ENCODE results near the gene PLCH1. TPM values are rescaled to one million over a fixed set of nuclear protein-coding genes. Genes with fewer than 3 reads are reported as not detected.

Gene PLCH1
- total RNA-seq, 1 donor from 2014 or later, result 3.1 TPM

DNA sequence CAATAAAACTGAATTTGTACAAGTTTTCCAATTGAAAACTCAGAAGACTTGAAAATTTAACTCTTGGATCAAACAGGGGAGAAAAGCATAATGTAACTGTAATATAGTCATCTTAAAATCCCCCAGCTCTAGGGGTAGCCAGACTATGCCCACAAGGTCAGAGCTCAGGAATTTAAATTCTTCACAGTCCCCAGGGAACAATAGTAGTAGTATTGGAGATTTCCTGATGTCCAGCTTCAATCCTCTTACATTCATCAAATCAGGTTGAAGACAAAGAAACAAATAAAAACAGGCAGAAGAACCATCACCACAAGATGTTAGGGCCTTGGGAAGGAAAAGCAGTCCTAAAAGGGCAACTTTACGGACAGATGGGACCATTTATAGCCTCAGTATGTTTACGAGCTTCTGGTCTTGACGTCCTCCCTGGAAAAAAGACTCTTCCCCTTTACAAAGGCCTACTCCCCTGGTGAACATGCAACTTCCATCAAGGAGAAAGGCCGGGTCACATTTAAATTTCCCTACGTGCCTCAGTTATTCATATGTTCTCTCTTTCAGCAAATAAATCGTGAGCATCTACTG lies 96.8 kb downstream of the PLCH1 start:
- DNase-seq (ENCODE audit: low read depth), result no peak
- no peak overlapping the region for H3K4me3 ChIP-seq (ENCODE audit: low read depth, low read length)
- no peak for TF ChIP-seq CTCF (conservative IDR thresholded peaks at IDR 0.05; ENCODE audit: low read depth, low read length)

DNA sequence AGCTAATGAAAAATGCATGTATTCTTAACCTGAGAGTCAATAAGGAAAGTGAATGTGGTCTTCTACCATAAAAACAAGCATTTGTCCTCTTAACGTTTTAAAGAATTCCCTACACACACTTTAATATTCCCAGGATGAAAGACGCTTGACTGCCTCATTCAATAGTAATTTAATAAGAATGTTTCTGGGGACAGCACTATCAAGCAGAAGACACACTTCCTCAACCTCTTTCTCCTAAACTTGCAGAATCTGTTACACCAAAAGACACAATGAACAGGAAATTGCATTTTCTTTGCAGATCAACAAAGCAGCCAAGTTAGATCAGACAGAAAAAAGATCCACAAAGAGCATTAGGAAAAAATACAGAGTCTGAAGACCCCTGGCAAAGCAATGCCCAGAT lies 97.7 kb downstream of the PLCH1 start:
- no peak for DNase-seq (ENCODE audit: low read depth)

GRCh38 chr3:155646669-155647068 lies 98.2 kb downstream of the PLCH1 start:
- H3K4me3 ChIP-seq (ENCODE audit: low read depth, low read length), result no peak overlapping the region
- no peak for TF ChIP-seq CTCF (conservative IDR thresholded peaks at IDR 0.05; ENCODE audit: low read depth, low read length)
- no peak for DNase-seq (ENCODE audit: low read depth)

More for the DNA sequence above, 97.7 kb downstream of the PLCH1 start:
- no peak overlapping the region for H3K4me3 ChIP-seq (ENCODE audit: low read depth, low read length)
- TF ChIP-seq CTCF (conservative IDR thresholded peaks at IDR 0.05; ENCODE audit: low read depth, low read length), result no peak

DNA sequence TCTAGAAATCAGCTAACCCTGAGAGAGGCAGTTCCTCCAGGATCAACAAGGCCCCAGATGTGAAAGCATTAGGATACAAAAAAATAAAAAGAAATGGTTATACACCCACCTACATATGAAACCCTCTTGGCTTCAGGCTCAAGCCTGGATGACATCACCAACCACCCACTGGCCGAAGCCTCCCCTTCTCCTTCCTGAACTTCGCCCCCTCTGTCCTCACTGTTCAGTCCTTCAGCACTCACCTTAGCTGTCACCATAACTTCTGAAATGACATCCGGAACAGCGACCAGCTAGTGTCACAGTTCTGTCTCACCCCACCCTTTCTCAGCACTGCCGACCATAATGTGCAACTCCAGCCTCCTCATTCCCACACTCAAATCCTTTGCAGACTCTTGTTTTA lies 98.7 kb downstream of the PLCH1 start:
- no peak for TF ChIP-seq CTCF (conservative IDR thresholded peaks at IDR 0.05; ENCODE audit: low read depth, low read length)
- no peak for DNase-seq (ENCODE audit: low read depth)
- no peak overlapping the region for H3K4me3 ChIP-seq (ENCODE audit: low read depth, low read length)

- H3K4me3 ChIP-seq (ENCODE audit: low read depth, low read length), result no peak overlapping the region
- TF ChIP-seq CTCF (conservative IDR thresholded peaks at IDR 0.05; ENCODE audit: low read depth, low read length), result no peak
- DNase-seq (ENCODE audit: low read depth), result no peak
Measured at GRCh38 chr3:155643581-155644165, 101.2 kb downstream of the PLCH1 start.

DNA sequence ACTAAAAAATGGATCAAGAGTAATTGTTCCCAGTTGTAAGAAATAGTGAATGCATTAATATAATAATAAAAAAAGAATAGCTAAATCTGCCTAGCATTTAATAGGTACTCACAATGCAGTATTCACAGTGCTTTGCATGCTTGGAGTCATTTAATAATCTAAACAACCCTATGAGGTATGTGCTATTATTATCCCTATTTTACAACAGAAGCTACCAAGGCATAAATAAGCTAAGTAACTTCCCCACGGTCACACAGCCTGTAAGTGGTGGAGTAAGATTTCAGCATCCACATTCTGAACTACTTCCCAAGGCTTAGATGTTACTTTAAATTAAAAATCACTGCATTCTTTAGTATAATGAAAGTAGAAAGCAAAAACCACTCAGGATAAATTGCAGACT lies 102.9 kb downstream of the PLCH1 start:
- no peak for TF ChIP-seq CTCF (conservative IDR thresholded peaks at IDR 0.05; ENCODE audit: low read depth, low read length)
- no peak for DNase-seq (ENCODE audit: low read depth)
- H3K4me3 ChIP-seq (ENCODE audit: low read depth, low read length), result no peak overlapping the region

DNA sequence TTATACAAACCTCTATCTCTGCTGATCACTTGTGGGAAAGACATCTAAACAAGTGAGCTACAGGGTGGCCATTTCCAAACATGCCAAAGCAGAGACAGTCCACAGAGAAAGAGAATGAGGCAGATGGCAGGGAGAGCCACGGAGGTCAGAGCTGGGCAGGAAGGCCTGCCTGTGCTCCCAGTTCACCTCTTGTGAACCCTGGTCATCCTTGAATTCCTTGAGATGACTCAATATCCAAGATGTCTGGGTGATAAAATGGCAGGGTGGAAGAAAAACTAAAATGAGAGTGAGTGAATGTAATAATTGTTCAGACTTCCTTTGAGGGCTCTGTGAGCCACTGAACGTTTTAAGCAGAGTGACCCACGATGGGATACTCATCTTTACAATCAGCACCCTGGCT lies 104.8 kb downstream of the PLCH1 start:
- TF ChIP-seq CTCF (conservative IDR thresholded peaks at IDR 0.05; ENCODE audit: low read depth, low read length), result no peak
- H3K4me3 ChIP-seq (ENCODE audit: low read depth, low read length), result no peak overlapping the region
- no peak for DNase-seq (ENCODE audit: low read depth)
